HG02973 (cell line): Measurements from ENCODE around the gene RAI14.

Source experiments
- ATAC-seq: cut with Tn5 transposase; IDR thresholded peaks from one replicate; pipeline ENCODE4 v1.9.1; 2021; ENCODE audit warnings: moderate library complexity; ENCODE audit not compliant: unreplicated experiment

RAI14 gene

GRCh38 chr5:34639852-34640626 is 16.1 kb upstream of the RAI14 start:
- no peak for ATAC-seq

GRCh38 chr5:34648039-34648839 is 7.9 kb upstream of the RAI14 start:
- ATAC-seq: no peak

- ATAC-seq: no peak
Observed at GRCh38 chr5:34648840-34649158, 7.3 kb upstream of the RAI14 start.

- no peak for ATAC-seq
Observed at GRCh38 chr5:34651791-34652190, 4.3 kb upstream of the RAI14 start.

- ATAC-seq: no peak
Observed at GRCh38 chr5:34652466-34652865, 3.7 kb upstream of the RAI14 start.

- ATAC-seq: no peak
Observed at GRCh38 chr5:34652914-34653313, 3.2 kb upstream of the RAI14 start.

GRCh38 chr5:34653708-34654107 is 2.4 kb upstream of the RAI14 start:
- no peak for ATAC-seq

- ATAC-seq: no peak
Observed at GRCh38 chr5:34655354-34655991, 655 bp upstream of the RAI14 start.

GRCh38 chr5:34656700-34657273 is 659 bp downstream of the RAI14 start:
- ATAC-seq: no peak

- no peak for ATAC-seq
Observed at GRCh38 chr5:34657274-34657921, 1.3 kb downstream of the RAI14 start.

- no peak for ATAC-seq
Observed at GRCh38 chr5:34657988-34658387, 1.9 kb downstream of the RAI14 start.

- ATAC-seq: no peak
Observed at GRCh38 chr5:34659168-34659567, 3.0 kb downstream of the RAI14 start.

- no peak for ATAC-seq
Observed at GRCh38 chr5:34660444-34660843, 4.3 kb downstream of the RAI14 start.

- ATAC-seq: no peak
Observed at GRCh38 chr5:34663771-34664496, 7.8 kb downstream of the RAI14 start.

GRCh38 chr5:34666392-34667080 is 10.4 kb downstream of the RAI14 start:
- ATAC-seq: no peak

GRCh38 chr5:34667705-34668104 is 11.6 kb downstream of the RAI14 start:
- no peak for ATAC-seq

- no peak for ATAC-seq
Observed at GRCh38 chr5:34669931-34670516, 13.9 kb downstream of the RAI14 start.

GRCh38 chr5:34672196-34672595 is 16.1 kb downstream of the RAI14 start:
- no peak for ATAC-seq

GRCh38 chr5:34673463-34674125 is 17.5 kb downstream of the RAI14 start:
- no peak for ATAC-seq
